ENCODE results near the gene MUC4.

- TF ChIP-seq CTCF (IDR thresholded peaks at IDR 0.05; ENCODE audit: borderline replicate concordance, extremely low read depth, low read length, poor library complexity, severe bottlenecking), result no peak
- no peak for TF ChIP-seq EZH2 (IDR thresholded peaks at IDR 0.05; ENCODE audit: borderline replicate concordance, low read depth, low read length, severe bottlenecking)
Measured at GRCh38 chr3:195859846-195860411, 48.2 kb upstream of the MUC4 start.

Data from DND-41 (cell line).